ENCODE results near the gene S100A7A. TPM values are rescaled to one million over a fixed set of nuclear protein-coding genes. Genes with fewer than 3 reads are reported as not detected.

The S100A7A gene
- total RNA-seq, 1 experiment from 2014 or later = not detected

DNA sequence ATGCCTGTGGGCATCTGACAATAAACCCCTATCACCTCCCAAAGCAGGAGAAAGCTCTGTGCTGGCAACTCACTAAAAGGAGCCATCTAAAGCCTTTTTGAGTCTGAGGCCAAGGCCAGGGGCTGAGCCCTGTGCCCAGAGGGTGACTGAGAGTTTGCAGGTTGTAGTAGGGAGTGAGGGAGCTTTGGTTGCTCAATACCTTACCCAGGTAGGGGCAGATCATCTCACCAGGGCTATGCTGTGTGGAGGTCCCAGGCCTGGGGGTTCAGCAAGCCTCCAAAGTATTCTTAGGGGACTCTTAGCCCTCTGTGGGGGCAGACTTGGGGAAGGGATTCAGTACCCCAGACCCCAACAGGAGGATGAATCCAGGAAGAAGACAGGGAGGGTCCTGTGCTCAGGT is 23.0 kb downstream of the S100A7A start:
- H3K4me1 Mint-ChIP-seq = no peaks in the 10 kb centered on the region
- H3K9me3 Mint-ChIP-seq = peaks cover 8% of the 10 kb centered on the region
- CTCF ChIA-PET = no interaction called here
- no peak for TF ChIP-seq TCF7 (CRISPR knock-in tag; IDR thresholded peaks at IDR 0.05; ENCODE audit: low read depth)
- TF ChIP-seq RELA (CRISPR knock-in tag; IDR thresholded peaks at IDR 0.05; ENCODE audit: borderline replicate concordance) = no peak
- TF ChIP-seq, protein P1, sequence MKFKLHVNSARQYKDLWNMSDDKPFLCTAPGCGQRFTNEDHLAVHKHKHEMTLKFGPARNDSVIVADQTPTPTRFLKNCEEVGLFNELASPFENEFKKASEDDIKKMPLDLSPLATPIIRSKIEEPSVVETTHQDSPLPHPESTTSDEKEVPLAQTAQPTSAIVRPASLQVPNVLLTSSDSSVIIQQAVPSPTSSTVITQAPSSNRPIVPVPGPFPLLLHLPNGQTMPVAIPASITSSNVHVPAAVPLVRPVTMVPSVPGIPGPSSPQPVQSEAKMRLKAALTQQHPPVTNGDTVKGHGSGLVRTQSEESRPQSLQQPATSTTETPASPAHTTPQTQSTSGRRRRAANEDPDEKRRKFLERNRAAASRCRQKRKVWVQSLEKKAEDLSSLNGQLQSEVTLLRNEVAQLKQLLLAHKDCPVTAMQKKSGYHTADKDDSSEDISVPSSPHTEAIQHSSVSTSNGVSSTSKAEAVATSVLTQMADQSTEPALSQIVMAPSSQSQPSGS (CRISPR knock-in tag; IDR thresholded peaks at IDR 0.05; ENCODE audit: borderline replicate concordance, low read depth) = no peak
- TF ChIP-seq MXD4 (CRISPR knock-in tag; IDR thresholded peaks at IDR 0.05; ENCODE audit: borderline replicate concordance) = no peak
- TF ChIP-seq PRRX2 (CRISPR knock-in tag; IDR thresholded peaks at IDR 0.05) = no peak
- TF ChIP-seq TP53 (CRISPR knock-in tag; IDR thresholded peaks at IDR 0.05) = no peak
- no peak for TF ChIP-seq OVOL2 (CRISPR knock-in tag; IDR thresholded peaks at IDR 0.05; ENCODE audit: borderline replicate concordance)
- TF ChIP-seq, protein P2, sequence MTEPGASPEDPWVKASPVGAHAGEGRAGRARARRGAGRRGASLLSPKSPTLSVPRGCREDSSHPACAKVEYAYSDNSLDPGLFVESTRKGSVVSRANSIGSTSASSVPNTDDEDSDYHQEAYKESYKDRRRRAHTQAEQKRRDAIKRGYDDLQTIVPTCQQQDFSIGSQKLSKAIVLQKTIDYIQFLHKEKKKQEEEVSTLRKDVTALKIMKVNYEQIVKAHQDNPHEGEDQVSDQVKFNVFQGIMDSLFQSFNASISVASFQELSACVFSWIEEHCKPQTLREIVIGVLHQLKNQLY (CRISPR knock-in tag; IDR thresholded peaks at IDR 0.05) = no peak
- TF ChIP-seq, protein P3, sequence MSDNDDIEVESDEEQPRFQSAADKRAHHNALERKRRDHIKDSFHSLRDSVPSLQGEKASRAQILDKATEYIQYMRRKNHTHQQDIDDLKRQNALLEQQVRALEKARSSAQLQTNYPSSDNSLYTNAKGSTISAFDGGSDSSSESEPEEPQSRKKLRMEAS (CRISPR knock-in tag; IDR thresholded peaks at IDR 0.05) = no peak
- TF ChIP-seq, protein P4, sequence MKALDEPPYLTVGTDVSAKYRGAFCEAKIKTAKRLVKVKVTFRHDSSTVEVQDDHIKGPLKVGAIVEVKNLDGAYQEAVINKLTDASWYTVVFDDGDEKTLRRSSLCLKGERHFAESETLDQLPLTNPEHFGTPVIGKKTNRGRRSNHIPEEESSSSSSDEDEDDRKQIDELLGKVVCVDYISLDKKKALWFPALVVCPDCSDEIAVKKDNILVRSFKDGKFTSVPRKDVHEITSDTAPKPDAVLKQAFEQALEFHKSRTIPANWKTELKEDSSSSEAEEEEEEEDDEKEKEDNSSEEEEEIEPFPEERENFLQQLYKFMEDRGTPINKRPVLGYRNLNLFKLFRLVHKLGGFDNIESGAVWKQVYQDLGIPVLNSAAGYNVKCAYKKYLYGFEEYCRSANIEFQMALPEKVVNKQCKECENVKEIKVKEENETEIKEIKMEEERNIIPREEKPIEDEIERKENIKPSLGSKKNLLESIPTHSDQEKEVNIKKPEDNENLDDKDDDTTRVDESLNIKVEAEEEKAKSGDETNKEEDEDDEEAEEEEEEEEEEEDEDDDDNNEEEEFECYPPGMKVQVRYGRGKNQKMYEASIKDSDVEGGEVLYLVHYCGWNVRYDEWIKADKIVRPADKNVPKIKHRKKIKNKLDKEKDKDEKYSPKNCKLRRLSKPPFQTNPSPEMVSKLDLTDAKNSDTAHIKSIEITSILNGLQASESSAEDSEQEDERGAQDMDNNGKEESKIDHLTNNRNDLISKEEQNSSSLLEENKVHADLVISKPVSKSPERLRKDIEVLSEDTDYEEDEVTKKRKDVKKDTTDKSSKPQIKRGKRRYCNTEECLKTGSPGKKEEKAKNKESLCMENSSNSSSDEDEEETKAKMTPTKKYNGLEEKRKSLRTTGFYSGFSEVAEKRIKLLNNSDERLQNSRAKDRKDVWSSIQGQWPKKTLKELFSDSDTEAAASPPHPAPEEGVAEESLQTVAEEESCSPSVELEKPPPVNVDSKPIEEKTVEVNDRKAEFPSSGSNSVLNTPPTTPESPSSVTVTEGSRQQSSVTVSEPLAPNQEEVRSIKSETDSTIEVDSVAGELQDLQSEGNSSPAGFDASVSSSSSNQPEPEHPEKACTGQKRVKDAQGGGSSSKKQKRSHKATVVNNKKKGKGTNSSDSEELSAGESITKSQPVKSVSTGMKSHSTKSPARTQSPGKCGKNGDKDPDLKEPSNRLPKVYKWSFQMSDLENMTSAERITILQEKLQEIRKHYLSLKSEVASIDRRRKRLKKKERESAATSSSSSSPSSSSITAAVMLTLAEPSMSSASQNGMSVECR (CRISPR knock-in tag; IDR thresholded peaks at IDR 0.05; ENCODE audit: borderline replicate concordance) = no peak
- TF ChIP-seq ZNF671 (CRISPR knock-in tag; IDR thresholded peaks at IDR 0.05) = no peak
- TF ChIP-seq, protein P5, sequence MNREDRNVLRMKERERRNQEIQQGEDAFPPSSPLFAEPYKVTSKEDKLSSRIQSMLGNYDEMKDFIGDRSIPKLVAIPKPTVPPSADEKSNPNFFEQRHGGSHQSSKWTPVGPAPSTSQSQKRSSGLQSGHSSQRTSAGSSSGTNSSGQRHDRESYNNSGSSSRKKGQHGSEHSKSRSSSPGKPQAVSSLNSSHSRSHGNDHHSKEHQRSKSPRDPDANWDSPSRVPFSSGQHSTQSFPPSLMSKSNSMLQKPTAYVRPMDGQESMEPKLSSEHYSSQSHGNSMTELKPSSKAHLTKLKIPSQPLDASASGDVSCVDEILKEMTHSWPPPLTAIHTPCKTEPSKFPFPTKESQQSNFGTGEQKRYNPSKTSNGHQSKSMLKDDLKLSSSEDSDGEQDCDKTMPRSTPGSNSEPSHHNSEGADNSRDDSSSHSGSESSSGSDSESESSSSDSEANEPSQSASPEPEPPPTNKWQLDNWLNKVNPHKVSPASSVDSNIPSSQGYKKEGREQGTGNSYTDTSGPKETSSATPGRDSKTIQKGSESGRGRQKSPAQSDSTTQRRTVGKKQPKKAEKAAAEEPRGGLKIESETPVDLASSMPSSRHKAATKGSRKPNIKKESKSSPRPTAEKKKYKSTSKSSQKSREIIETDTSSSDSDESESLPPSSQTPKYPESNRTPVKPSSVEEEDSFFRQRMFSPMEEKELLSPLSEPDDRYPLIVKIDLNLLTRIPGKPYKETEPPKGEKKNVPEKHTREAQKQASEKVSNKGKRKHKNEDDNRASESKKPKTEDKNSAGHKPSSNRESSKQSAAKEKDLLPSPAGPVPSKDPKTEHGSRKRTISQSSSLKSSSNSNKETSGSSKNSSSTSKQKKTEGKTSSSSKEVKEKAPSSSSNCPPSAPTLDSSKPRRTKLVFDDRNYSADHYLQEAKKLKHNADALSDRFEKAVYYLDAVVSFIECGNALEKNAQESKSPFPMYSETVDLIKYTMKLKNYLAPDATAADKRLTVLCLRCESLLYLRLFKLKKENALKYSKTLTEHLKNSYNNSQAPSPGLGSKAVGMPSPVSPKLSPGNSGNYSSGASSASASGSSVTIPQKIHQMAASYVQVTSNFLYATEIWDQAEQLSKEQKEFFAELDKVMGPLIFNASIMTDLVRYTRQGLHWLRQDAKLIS (CRISPR knock-in tag; IDR thresholded peaks at IDR 0.05; ENCODE audit: borderline replicate concordance) = no peak
- TF ChIP-seq, protein P6, sequence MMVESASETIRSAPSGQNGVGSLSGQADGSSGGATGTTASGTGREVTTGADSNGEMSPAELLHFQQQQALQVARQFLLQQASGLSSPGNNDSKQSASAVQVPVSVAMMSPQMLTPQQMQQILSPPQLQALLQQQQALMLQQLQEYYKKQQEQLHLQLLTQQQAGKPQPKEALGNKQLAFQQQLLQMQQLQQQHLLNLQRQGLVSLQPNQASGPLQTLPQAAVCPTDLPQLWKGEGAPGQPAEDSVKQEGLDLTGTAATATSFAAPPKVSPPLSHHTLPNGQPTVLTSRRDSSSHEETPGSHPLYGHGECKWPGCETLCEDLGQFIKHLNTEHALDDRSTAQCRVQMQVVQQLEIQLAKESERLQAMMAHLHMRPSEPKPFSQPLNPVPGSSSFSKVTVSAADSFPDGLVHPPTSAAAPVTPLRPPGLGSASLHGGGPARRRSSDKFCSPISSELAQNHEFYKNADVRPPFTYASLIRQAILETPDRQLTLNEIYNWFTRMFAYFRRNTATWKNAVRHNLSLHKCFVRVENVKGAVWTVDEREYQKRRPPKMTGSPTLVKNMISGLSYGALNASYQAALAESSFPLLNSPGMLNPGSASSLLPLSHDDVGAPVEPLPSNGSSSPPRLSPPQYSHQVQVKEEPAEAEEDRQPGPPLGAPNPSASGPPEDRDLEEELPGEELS (CRISPR knock-in tag; IDR thresholded peaks at IDR 0.05) = no peak
- no peak for TF ChIP-seq SMAD3 (CRISPR knock-in tag; IDR thresholded peaks at IDR 0.05; ENCODE audit: borderline replicate concordance)
- TF ChIP-seq, protein P7, sequence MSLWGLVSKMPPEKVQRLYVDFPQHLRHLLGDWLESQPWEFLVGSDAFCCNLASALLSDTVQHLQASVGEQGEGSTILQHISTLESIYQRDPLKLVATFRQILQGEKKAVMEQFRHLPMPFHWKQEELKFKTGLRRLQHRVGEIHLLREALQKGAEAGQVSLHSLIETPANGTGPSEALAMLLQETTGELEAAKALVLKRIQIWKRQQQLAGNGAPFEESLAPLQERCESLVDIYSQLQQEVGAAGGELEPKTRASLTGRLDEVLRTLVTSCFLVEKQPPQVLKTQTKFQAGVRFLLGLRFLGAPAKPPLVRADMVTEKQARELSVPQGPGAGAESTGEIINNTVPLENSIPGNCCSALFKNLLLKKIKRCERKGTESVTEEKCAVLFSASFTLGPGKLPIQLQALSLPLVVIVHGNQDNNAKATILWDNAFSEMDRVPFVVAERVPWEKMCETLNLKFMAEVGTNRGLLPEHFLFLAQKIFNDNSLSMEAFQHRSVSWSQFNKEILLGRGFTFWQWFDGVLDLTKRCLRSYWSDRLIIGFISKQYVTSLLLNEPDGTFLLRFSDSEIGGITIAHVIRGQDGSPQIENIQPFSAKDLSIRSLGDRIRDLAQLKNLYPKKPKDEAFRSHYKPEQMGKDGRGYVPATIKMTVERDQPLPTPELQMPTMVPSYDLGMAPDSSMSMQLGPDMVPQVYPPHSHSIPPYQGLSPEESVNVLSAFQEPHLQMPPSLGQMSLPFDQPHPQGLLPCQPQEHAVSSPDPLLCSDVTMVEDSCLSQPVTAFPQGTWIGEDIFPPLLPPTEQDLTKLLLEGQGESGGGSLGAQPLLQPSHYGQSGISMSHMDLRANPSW (CRISPR knock-in tag; conservative IDR thresholded peaks at IDR 0.05; ENCODE audit: low read depth) = no peak
- POLR2A ChIA-PET = no interaction called here
- ATAC-seq = no peak
- H3K27ac Mint-ChIP-seq = no peak overlapping the region
- H3K27me3 Mint-ChIP-seq (ENCODE audit: low read depth) = peaks cover 7% of the 10 kb centered on the region
- H3K36me3 Mint-ChIP-seq = no peaks in the 10 kb centered on the region
- DNase-seq (ENCODE audit: low spot score) = no peak
- H3K4me3 Mint-ChIP-seq = no peak overlapping the region

All from WTC11 (cell line).